ENCODE data around the gene DLEU7. TPM values are rescaled to one million over a fixed set of nuclear protein-coding genes. Genes with fewer than 3 reads are reported as not detected.

The DLEU7 gene
- total and polyA plus RNA-seq, 4 donors, result 0.17 to 0.47 (median 0.24) TPM

DNA sequence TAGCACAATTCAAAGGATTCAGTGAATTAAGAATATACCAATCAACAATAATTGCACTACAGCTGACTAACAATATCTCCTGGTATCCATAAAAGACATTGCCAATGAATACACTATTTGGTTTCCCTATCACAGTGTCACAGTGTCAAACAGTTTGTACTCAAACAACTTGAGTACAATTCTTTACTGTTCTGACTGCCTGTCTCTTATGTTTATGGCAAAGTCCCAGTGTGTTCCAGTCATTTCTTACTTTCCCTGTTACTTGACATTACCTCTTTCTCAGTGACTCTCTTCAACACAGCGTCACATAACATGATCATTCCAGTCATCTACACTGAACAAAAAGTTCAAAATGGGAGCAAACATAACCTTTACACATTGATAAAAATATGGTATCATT lies 44.9 kb upstream of the DLEU7 start (continued):
- TF ChIP-seq, protein P1, sequence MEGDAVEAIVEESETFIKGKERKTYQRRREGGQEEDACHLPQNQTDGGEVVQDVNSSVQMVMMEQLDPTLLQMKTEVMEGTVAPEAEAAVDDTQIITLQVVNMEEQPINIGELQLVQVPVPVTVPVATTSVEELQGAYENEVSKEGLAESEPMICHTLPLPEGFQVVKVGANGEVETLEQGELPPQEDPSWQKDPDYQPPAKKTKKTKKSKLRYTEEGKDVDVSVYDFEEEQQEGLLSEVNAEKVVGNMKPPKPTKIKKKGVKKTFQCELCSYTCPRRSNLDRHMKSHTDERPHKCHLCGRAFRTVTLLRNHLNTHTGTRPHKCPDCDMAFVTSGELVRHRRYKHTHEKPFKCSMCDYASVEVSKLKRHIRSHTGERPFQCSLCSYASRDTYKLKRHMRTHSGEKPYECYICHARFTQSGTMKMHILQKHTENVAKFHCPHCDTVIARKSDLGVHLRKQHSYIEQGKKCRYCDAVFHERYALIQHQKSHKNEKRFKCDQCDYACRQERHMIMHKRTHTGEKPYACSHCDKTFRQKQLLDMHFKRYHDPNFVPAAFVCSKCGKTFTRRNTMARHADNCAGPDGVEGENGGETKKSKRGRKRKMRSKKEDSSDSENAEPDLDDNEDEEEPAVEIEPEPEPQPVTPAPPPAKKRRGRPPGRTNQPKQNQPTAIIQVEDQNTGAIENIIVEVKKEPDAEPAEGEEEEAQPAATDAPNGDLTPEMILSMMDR (IDR thresholded peaks at IDR 0.05; ENCODE audit: low read depth, low read length, missing input control), result no peak
- TF ChIP-seq JUND (IDR thresholded peaks at IDR 0.05) (no peak), NR2F2 (IDR thresholded peaks at IDR 0.05) (no peak), EGR1 (IDR thresholded peaks at IDR 0.05; ENCODE audit: low read depth in 2 of 2) (no peak)

- 88% methylated on average over 7 of the region's 7 CpGs for WGBS
- Histone ChIP-seq H3K4me1 (ENCODE audit: control insufficient read depth in 4 of 4, insufficient read depth in 4 of 4, low read length in 3 of 4) (no peaks in the 10 kb centered on the region), H3K27me3 (ENCODE audit: control insufficient read depth in 4 of 4, insufficient read depth in 4 of 4, low read length in 3 of 4) (no peaks in the 10 kb centered on the region), H3K27ac (ENCODE audit: low read depth in 1 of 2, low read length in 2 of 2) (no peak overlapping the region), H3K36me3 (ENCODE audit: control insufficient read depth in 4 of 4, insufficient read depth in 3 of 4, low read depth in 1 of 4, low read length in 3 of 4) (no peaks in the 10 kb centered on the region), H3K9me3 (ENCODE audit: control insufficient read depth in 4 of 4, low read length in 3 of 4) (peaks cover 0 to 1% (median 0%) of the 10 kb centered on the region in 4 donors), H3K9ac (ENCODE audit: low read depth in 1 of 2, low read length in 2 of 2) (no peak overlapping the region), H3K4me3 (ENCODE audit: low read depth in 1 of 3, low read length in 3 of 3) (no peak overlapping the region)
- DNase-seq (ENCODE audit: low spot score), result no peak
- TF ChIP-seq TAF1 (conservative IDR thresholded peaks at IDR 0.05) (no peak), RAD21 (IDR thresholded peaks at IDR 0.05) (no peak), YY1 (IDR thresholded peaks at IDR 0.05) (no peak), REST (IDR thresholded peaks at IDR 0.05) (no peak), FOXA1 (IDR thresholded peaks at IDR 0.05) (no peak), JUND (IDR thresholded peaks at IDR 0.05) (no peak), HNF4G (IDR thresholded peaks at IDR 0.05) (no peak), HNF4A (conservative IDR thresholded peaks at IDR 0.05) (no peak)
Observed at GRCh38 chr13:50887151-50887550, 43.7 kb upstream of the DLEU7 start.

DNA sequence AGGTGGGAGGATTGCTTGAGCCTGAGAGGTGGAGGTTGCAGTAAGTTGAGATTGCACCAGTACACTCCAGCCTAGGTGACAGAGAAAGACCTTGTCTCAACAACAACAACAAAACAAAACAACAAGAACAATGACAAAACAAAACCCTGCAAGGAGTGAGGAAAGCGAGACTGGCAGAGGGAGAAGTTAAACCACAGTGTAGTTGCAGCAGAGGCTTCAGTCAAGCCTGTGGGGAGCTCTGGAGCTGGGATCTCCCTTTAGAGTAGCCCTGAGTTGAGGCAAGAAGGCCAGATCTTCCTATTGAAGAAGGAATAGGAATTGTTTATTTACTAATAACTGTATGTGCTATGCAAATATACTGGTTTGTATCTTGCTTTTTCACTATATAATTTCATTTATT lies 40.8 kb upstream of the DLEU7 start:
- Histone ChIP-seq H3K36me3 (ENCODE audit: control insufficient read depth in 4 of 4, insufficient read depth in 3 of 4, low read depth in 1 of 4, low read length in 3 of 4) (no peaks in the 10 kb centered on the region), H3K9me3 (ENCODE audit: control insufficient read depth in 4 of 4, low read length in 3 of 4) (no peaks in the 10 kb centered on the region), H3K9ac (ENCODE audit: low read depth in 1 of 2, low read length in 2 of 2) (no peak overlapping the region), H3K27me3 (ENCODE audit: control insufficient read depth in 4 of 4, insufficient read depth in 4 of 4, low read length in 3 of 4) (no peaks in the 10 kb centered on the region), H3K27ac (ENCODE audit: low read depth in 1 of 2, low read length in 2 of 2) (no peak overlapping the region), H3K4me1 (ENCODE audit: control insufficient read depth in 4 of 4, insufficient read depth in 4 of 4, low read length in 3 of 4) (no peaks in the 10 kb centered on the region), H3K4me3 (ENCODE audit: low read depth in 1 of 3, low read length in 3 of 3) (no peak overlapping the region)
- no peak for DNase-seq (ENCODE audit: low spot score)
- TF ChIP-seq SP1 (IDR thresholded peaks at IDR 0.05) (no peak), HNF4A (conservative IDR thresholded peaks at IDR 0.05) (no peak), TAF1 (conservative IDR thresholded peaks at IDR 0.05) (no peak), RXRA (IDR thresholded peaks at IDR 0.05) (no peak), RAD21 (IDR thresholded peaks at IDR 0.05) (no peak), REST (IDR thresholded peaks at IDR 0.05) (no peak), GABPA (IDR thresholded peaks at IDR 0.05 in 1 of 2, conservative IDR thresholded peaks at IDR 0.05 in 1 of 2) (no peak), YY1 (IDR thresholded peaks at IDR 0.05) (no peak), HNF4G (IDR thresholded peaks at IDR 0.05) (no peak), FOXA2 (IDR thresholded peaks at IDR 0.05) (no peak), JUND (IDR thresholded peaks at IDR 0.05) (no peak), EGR1 (IDR thresholded peaks at IDR 0.05; ENCODE audit: low read depth in 2 of 2) (no peak)
- TF ChIP-seq, protein P2, sequence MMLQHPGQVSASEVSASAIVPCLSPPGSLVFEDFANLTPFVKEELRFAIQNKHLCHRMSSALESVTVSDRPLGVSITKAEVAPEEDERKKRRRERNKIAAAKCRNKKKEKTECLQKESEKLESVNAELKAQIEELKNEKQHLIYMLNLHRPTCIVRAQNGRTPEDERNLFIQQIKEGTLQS (IDR thresholded peaks at IDR 0.05), result no peak
- TF ChIP-seq, protein P1 (IDR thresholded peaks at IDR 0.05; ENCODE audit: low read depth, low read length, missing input control), result no peak
- TF ChIP-seq, protein P3, sequence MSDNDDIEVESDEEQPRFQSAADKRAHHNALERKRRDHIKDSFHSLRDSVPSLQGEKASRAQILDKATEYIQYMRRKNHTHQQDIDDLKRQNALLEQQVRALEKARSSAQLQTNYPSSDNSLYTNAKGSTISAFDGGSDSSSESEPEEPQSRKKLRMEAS (IDR thresholded peaks at IDR 0.05), result no peak
- 86% methylated on average over 1 of the region's 1 CpG for WGBS
